Measurements from ENCODE around the gene PCNT. TPM values are rescaled to one million over a fixed set of nuclear protein-coding genes. Genes with fewer than 3 reads are reported as not detected.

The PCNT gene
- total RNA-seq, 2 donors from 2014 or later, result 52.8 to 63.4 TPM

- no peak for ATAC-seq
- H3K36me3 Mint-ChIP-seq, result peaks cover 5 to 11% of the 10 kb centered on the region in 2 donors
These were observed 88.8 kb downstream of the PCNT start for GRCh38 chr21:46412521-46413364.

GRCh38 chr21:46413365-46413696, 89.4 kb downstream of the PCNT start:
- H3K27ac Mint-ChIP-seq, result no peak overlapping the region
- peaks cover 5 to 11% of the 10 kb centered on the region in 2 donors for H3K36me3 Mint-ChIP-seq
- H3K9me3 Mint-ChIP-seq, result no peaks in the 10 kb centered on the region
- no peak for DNase-seq (ENCODE audit: low spot score in 2 of 2)
- ATAC-seq, result no peak

More at GRCh38 chr21:46412521-46413364, 88.8 kb downstream of the PCNT start:
- no peak for DNase-seq (ENCODE audit: low spot score in 2 of 2)
- Mint-ChIP-seq H3K27ac (no peak overlapping the region), H3K9me3 (no peaks in the 10 kb centered on the region)

GRCh38 chr21:46414965-46415275, 91.0 kb downstream of the PCNT start:
- no peak for DNase-seq (ENCODE audit: low spot score in 2 of 2)
- H3K36me3 Mint-ChIP-seq, result peaks cover 15 to 21% of the 10 kb centered on the region in 2 donors
- H3K27ac Mint-ChIP-seq, result no peak overlapping the region
- H3K9me3 Mint-ChIP-seq, result no peaks in the 10 kb centered on the region
- no peak for ATAC-seq

GRCh38 chr21:46416551-46416950, 92.6 kb downstream of the PCNT start:
- no peaks in the 10 kb centered on the region for H3K9me3 Mint-ChIP-seq
- DNase-seq (ENCODE audit: low spot score in 2 of 2) (no peak), ATAC-seq (peak in 1 of 2 donors; percentile 7)
- H3K36me3 Mint-ChIP-seq, result peaks cover 10 to 16% of the 10 kb centered on the region in 2 donors
- no peak overlapping the region for H3K27ac Mint-ChIP-seq

GRCh38 chr21:46418265-46418946, 94.5 kb downstream of the PCNT start:
- Mint-ChIP-seq H3K36me3 (peaks cover 14 to 16% of the 10 kb centered on the region in 2 donors), H3K27ac (peak overlapping the region in 1 of 2 donors; percentile 88), H3K9me3 (no peaks in the 10 kb centered on the region)
- no peak for DNase-seq (ENCODE audit: low spot score in 2 of 2)
- ATAC-seq, result no peak

- H3K9me3 Mint-ChIP-seq, result no peaks in the 10 kb centered on the region
- H3K36me3 Mint-ChIP-seq, result peaks cover 14 to 16% of the 10 kb centered on the region in 2 donors
- no peak for ATAC-seq
- no peak for DNase-seq (ENCODE audit: low spot score in 2 of 2)
- H3K27ac Mint-ChIP-seq, result peak overlapping the region; percentile 44 to 48
These were observed 96.6 kb downstream of the PCNT start for GRCh38 chr21:46420241-46421190.

- ATAC-seq (no peak), DNase-seq (ENCODE audit: low spot score in 2 of 2) (no peak)
- H3K36me3 Mint-ChIP-seq, result peaks cover 10 to 14% of the 10 kb centered on the region in 2 donors
- no peaks in the 10 kb centered on the region for H3K9me3 Mint-ChIP-seq
- peak overlapping the region in 1 of 2 donors; percentile 48 for H3K27ac Mint-ChIP-seq
These were observed 97.3 kb downstream of the PCNT start for GRCh38 chr21:46421191-46421750.

GRCh38 chr21:46421756-46422555, 98.0 kb downstream of the PCNT start:
- no peak for DNase-seq (ENCODE audit: low spot score in 2 of 2)
- peaks cover 10 to 14% of the 10 kb centered on the region in 2 donors for H3K36me3 Mint-ChIP-seq
- ATAC-seq, result no peak
- H3K9me3 Mint-ChIP-seq, result no peaks in the 10 kb centered on the region
- no peak overlapping the region for H3K27ac Mint-ChIP-seq

GRCh38 chr21:46422636-46423241, 98.8 kb downstream of the PCNT start:
- DNase-seq (ENCODE audit: low spot score in 2 of 2) (no peak), ATAC-seq (no peak)
- H3K27ac Mint-ChIP-seq, result peak overlapping the region in 1 of 2 donors; percentile 41
- no peaks in the 10 kb centered on the region for H3K9me3 Mint-ChIP-seq
- peaks cover 10 to 14% of the 10 kb centered on the region in 2 donors for H3K36me3 Mint-ChIP-seq

GRCh38 chr21:46423546-46424038, 99.6 kb downstream of the PCNT start:
- DNase-seq (ENCODE audit: low spot score in 2 of 2) (no peak), ATAC-seq (no peak)
- H3K27ac Mint-ChIP-seq, result peak overlapping the region; percentile 72 to 78

GRCh38 chr21:46424039-46424591, 100.2 kb downstream of the PCNT start:
- Mint-ChIP-seq H3K9me3 (no peaks in the 10 kb centered on the region), H3K27ac (peak overlapping the region; percentile 72 to 78), H3K36me3 (peaks cover 5 to 8% of the 10 kb centered on the region in 2 donors)
- ATAC-seq (peak; percentile 29 to 50), DNase-seq (ENCODE audit: low spot score in 2 of 2) (no peak)

More at GRCh38 chr21:46423546-46424038, 99.6 kb downstream of the PCNT start:
- Mint-ChIP-seq H3K36me3 (peaks cover 10 to 13% of the 10 kb centered on the region in 2 donors), H3K9me3 (no peaks in the 10 kb centered on the region)

GRCh38 chr21:46424621-46425020, 100.7 kb downstream of the PCNT start:
- peak overlapping the region; percentile 62 to 78 for H3K27ac Mint-ChIP-seq
- peaks cover under 1 to 4% of the 10 kb centered on the region in 2 donors for H3K36me3 Mint-ChIP-seq
- DNase-seq (ENCODE audit: low spot score in 2 of 2) (no peak), ATAC-seq (peak in 1 of 2 donors; percentile 36)
- H3K9me3 Mint-ChIP-seq, result no peaks in the 10 kb centered on the region

GRCh38 chr21:46425041-46425440, 101.1 kb downstream of the PCNT start:
- no peaks in the 10 kb centered on the region for H3K9me3 Mint-ChIP-seq
- peak in 1 of 2 donors; percentile 10 for ATAC-seq
- peak overlapping the region; percentile 62 to 78 for H3K27ac Mint-ChIP-seq
- peaks cover 4% of the 10 kb centered on the region in 2 donors for H3K36me3 Mint-ChIP-seq
- DNase-seq (ENCODE audit: low spot score in 2 of 2), result no peak

- Mint-ChIP-seq H3K27ac (peak overlapping the region; percentile 52 to 78), H3K36me3 (peaks cover 4 to 7% of the 10 kb centered on the region in 2 donors), H3K9me3 (no peaks in the 10 kb centered on the region)
- DNase-seq (ENCODE audit: low spot score in 2 of 2) (no peak), ATAC-seq (peak; percentile 69 to 70)
These were observed 101.6 kb downstream of the PCNT start for GRCh38 chr21:46425571-46425970.
